Coronary artery (tissue), 2 donors: Measurements from ENCODE around the gene OTC.
A peak's percentile ranks its signal among the peaks of the same experiment; 100 is the strongest.

Experiments
- DNase-seq: peaks from one replicate; pipeline ENCODE4 v3.0.0-alpha.2; 2017; ENCODE audit warnings: low spot score
- H3K27ac ChIP-seq, 2 donors: fragments of 200-600 bp; sonication (generic); one replicate each; pipeline ENCODE4 v1.5.1; 2016 to 2019
- H3K4me3 ChIP-seq: fragments of 200-600 bp; sonication (generic); 2 replicates; pipeline ENCODE4 v1.5.1; 2016; ENCODE audit warnings: mild to moderate bottlenecking, moderate library complexity
- TF ChIP-seq, protein P1 (sequence below): fragments of 200-600 bp; sonication (generic); IDR thresholded peaks from one replicate; pipeline ENCODE4 v1.5.1; 2019; ENCODE audit warnings: antibody characterized with exemption

OTC gene

GRCh38 chrX:38318196-38318595 lies 34.2 kb upstream of the OTC start:
- TF ChIP-seq, protein P1, sequence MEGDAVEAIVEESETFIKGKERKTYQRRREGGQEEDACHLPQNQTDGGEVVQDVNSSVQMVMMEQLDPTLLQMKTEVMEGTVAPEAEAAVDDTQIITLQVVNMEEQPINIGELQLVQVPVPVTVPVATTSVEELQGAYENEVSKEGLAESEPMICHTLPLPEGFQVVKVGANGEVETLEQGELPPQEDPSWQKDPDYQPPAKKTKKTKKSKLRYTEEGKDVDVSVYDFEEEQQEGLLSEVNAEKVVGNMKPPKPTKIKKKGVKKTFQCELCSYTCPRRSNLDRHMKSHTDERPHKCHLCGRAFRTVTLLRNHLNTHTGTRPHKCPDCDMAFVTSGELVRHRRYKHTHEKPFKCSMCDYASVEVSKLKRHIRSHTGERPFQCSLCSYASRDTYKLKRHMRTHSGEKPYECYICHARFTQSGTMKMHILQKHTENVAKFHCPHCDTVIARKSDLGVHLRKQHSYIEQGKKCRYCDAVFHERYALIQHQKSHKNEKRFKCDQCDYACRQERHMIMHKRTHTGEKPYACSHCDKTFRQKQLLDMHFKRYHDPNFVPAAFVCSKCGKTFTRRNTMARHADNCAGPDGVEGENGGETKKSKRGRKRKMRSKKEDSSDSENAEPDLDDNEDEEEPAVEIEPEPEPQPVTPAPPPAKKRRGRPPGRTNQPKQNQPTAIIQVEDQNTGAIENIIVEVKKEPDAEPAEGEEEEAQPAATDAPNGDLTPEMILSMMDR: no peak
- DNase-seq: no peak
- Histone ChIP-seq H3K4me3 (no peak overlapping the region), H3K27ac (no peak overlapping the region)

- Histone ChIP-seq H3K27ac (no peak overlapping the region), H3K4me3 (no peak overlapping the region)
- TF ChIP-seq, protein P1: no peak
- DNase-seq: no peak
These were observed 33.8 kb upstream of the OTC start for GRCh38 chrX:38318606-38319005.

DNA sequence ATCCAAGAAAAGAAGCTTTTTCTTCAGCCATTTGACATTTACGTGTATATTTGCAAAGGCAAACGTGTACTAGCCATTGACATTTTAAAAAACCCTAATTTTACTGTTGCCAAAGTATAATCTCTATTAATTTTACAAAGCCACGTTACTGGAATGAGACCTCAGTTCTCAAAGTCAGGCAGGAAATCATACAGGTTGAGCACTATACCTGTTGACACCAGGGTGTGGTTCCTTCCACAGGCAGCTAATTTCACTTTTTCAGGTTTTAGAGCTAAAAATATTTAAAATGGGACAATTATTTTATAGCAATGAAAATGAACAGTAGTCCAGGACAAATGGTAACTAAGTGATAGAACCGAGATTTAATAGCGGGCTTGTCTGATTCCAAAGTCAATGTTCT lies 31.6 kb upstream of the OTC start:
- DNase-seq: no peak
- Histone ChIP-seq H3K27ac (no peak overlapping the region), H3K4me3 (no peak overlapping the region)
- TF ChIP-seq, protein P1: no peak

GRCh38 chrX:38326086-38326485 lies 26.3 kb upstream of the OTC start:
- TF ChIP-seq, protein P1: no peak
- DNase-seq: no peak
- H3K27ac ChIP-seq: peak overlapping the region in 1 of 2 donors; percentile 90
- peak overlapping the region; percentile 74 for H3K4me3 ChIP-seq

DNA sequence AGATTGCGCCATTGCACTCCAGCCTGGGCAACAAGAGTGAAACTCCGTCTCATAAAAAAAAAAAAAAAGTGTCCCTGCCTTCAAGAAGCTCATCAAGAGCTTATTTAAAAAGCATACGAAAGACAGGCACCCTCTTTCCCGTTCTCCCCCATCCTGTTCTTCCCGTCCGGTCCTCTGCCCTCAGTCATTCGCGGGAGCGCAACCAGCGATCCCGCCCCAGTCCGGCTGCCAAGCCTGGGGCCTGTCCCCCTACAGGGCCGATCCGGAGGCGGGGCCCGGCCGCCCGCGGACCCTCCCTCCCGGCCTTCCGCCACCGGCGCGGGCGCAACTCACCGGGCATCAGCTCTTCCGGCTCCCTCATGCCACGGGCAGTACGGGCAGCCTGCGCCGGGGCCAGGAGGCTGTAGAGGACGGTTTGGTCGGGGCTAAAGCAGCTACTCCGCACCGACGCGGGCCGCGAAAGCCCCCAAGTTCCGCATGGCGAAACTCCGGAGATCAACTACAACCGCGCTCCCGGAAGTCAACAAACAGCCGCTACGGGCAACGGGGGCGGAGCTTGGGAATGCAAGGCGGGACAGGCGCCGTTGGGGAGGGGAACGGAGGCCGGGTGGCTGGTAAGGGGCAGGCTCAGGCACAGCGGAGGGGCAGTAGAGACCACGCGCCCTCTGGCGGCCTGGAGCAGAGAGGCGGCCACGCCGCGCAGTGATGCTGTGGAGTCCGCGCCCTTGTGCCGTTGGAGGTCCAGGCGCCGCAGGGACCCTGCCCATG lies 25.2 kb upstream of the OTC start, which contains the start of gene RPGR:
RPGR (minus strand) TSS at position 503 of the 768 bp plus-strand sequence; CDS start at position 361, 142 bp downstream.
- peak; percentile 94 for DNase-seq
- Histone ChIP-seq H3K27ac (peak within 1 kb of the TSS; percentile 79 to 90), H3K4me3 (peak within 1 kb of the TSS; percentile 74)
- TF ChIP-seq, protein P1: no peak

GRCh38 chrX:38327775-38328081 lies 24.7 kb upstream of the OTC start:
- TF ChIP-seq, protein P1: peak; percentile 33
- Histone ChIP-seq H3K4me3 (peak overlapping the region; percentile 74), H3K27ac (peak overlapping the region; percentile 79 to 90)
- no peak for DNase-seq

GRCh38 chrX:38332505-38332904 lies 19.9 kb upstream of the OTC start:
- no peak for DNase-seq
- Histone ChIP-seq H3K4me3 (no peak overlapping the region), H3K27ac (no peak overlapping the region)
- TF ChIP-seq, protein P1: no peak
